Measurements from ENCODE around the gene TBC1D28. TPM values are rescaled to one million over a fixed set of nuclear protein-coding genes. Genes with fewer than 3 reads are reported as not detected.
"Not testable (repeated sequence)": the region's sequence is repeated elsewhere in the genome, so short reads cannot be mapped to it uniquely, and the experiment has no call there.

TBC1D28 gene
- total RNA-seq = 1 to 10 TPM in 1 of 2 donors, not detected in 1; 1.2 TPM

- H3K4me3 ChIP-seq; intact Hi-C loops (cut with DNase I); H3K27ac ChIP-seq; H3K27me3 ChIP-seq (replicated peaks; ENCODE audit: insufficient read depth); H3K36me3 ChIP-seq; H3K4me1 ChIP-seq (replicated peaks); H3K9me3 ChIP-seq; DNase-seq (ENCODE audit: low spot score): not testable (repeated sequence)
- 84% methylated on average over 9 of the region's 9 CpGs for WGBS
Observed at GRCh38 chr17:18644291-18644690, at the start of gene TBC1D28. Gene TBC1D28, minus strand, starts transcription at chr17:18644391. Its CDS starts 3,039 bp downstream, at chr17:18641352.

GRCh38 chr17:18682668-18683067 is 38.5 kb upstream of the TBC1D28 start:
- H3K4me1 ChIP-seq (replicated peaks); H3K9me3 ChIP-seq; intact Hi-C loops (cut with DNase I); H3K27me3 ChIP-seq (replicated peaks; ENCODE audit: insufficient read depth); H3K36me3 ChIP-seq; H3K27ac ChIP-seq; DNase-seq (ENCODE audit: low spot score): not testable (repeated sequence)
- peak overlapping the region in 1 of 2 donors; percentile 40 for H3K4me3 ChIP-seq
- WGBS = 0% methylated on average over 3 of the region's 3 CpGs

- H3K27ac ChIP-seq; H3K9me3 ChIP-seq; H3K27me3 ChIP-seq (replicated peaks; ENCODE audit: insufficient read depth); H3K4me1 ChIP-seq (replicated peaks); intact Hi-C loops (cut with DNase I); H3K36me3 ChIP-seq: not testable (repeated sequence)
- H3K4me3 ChIP-seq = peak within 1 kb of the TSS; percentile 33 to 40
- peak; percentile 39 for TF ChIP-seq POLR2AphosphoS5 (IDR thresholded peaks at IDR 0.05)
- DNase-seq (ENCODE audit: low spot score) = peak; percentile 87
- 0% methylated on average over 1 of the region's 58 CpGs for WGBS
Observed at GRCh38 chr17:18681767-18682571, 37.8 kb upstream of the TBC1D28 start, which contains the start of gene FOXO3B. Gene FOXO3B, minus strand, starts transcription at chr17:18682314. Its CDS starts 663 bp downstream, at chr17:18681651.

- intact Hi-C loops (cut with DNase I); H3K27me3 ChIP-seq (replicated peaks; ENCODE audit: insufficient read depth); DNase-seq (ENCODE audit: low spot score); H3K9me3 ChIP-seq; H3K27ac ChIP-seq; H3K4me3 ChIP-seq; H3K4me1 ChIP-seq (replicated peaks); H3K36me3 ChIP-seq: not testable (repeated sequence)
- WGBS = 97% methylated on average over 29 of the region's 29 CpGs
Observed at GRCh38 chr17:18677381-18677780, 33.2 kb upstream of the TBC1D28 start.

GRCh38 chr17:18676928-18677327 is 32.7 kb upstream of the TBC1D28 start:
- DNase-seq (ENCODE audit: low spot score); H3K36me3 ChIP-seq; intact Hi-C loops (cut with DNase I); H3K9me3 ChIP-seq; H3K4me3 ChIP-seq; H3K27me3 ChIP-seq (replicated peaks; ENCODE audit: insufficient read depth); H3K4me1 ChIP-seq (replicated peaks); H3K27ac ChIP-seq: not testable (repeated sequence)
- WGBS = 98% methylated on average over 3 of the region's 3 CpGs

GRCh38 chr17:18672395-18673227 is 28.4 kb upstream of the TBC1D28 start:
- H3K4me1 ChIP-seq (replicated peaks); intact Hi-C loops (cut with DNase I); H3K9me3 ChIP-seq; H3K27ac ChIP-seq; H3K4me3 ChIP-seq; DNase-seq (ENCODE audit: low spot score); H3K36me3 ChIP-seq; H3K27me3 ChIP-seq (replicated peaks; ENCODE audit: insufficient read depth): not testable (repeated sequence)
- 98% methylated on average over 50 of the region's 102 CpGs for WGBS

- H3K9me3 ChIP-seq; intact Hi-C loops (cut with DNase I): not testable (repeated sequence)
- WGBS = 100% methylated on average over 1 of the region's 1 CpG
Observed at GRCh38 chr17:18668625-18669024, 24.4 kb upstream of the TBC1D28 start.

GRCh38 chr17:18667535-18667934 is 23.3 kb upstream of the TBC1D28 start:
- H3K27ac ChIP-seq; H3K36me3 ChIP-seq; H3K27me3 ChIP-seq (replicated peaks; ENCODE audit: insufficient read depth); H3K9me3 ChIP-seq; DNase-seq (ENCODE audit: low spot score); intact Hi-C loops (cut with DNase I); H3K4me3 ChIP-seq; H3K4me1 ChIP-seq (replicated peaks): not testable (repeated sequence)
- 96% methylated on average over 3 of the region's 3 CpGs for WGBS

More at GRCh38 chr17:18668625-18669024, 24.4 kb upstream of the TBC1D28 start:
- not testable (repeated sequence) for H3K27me3 ChIP-seq (replicated peaks; ENCODE audit: insufficient read depth); H3K4me1 ChIP-seq (replicated peaks); H3K27ac ChIP-seq; H3K36me3 ChIP-seq; H3K4me3 ChIP-seq; DNase-seq (ENCODE audit: low spot score)

GRCh38 chr17:18666326-18666725 is 22.1 kb upstream of the TBC1D28 start:
- DNase-seq (ENCODE audit: low spot score); H3K9me3 ChIP-seq; H3K4me3 ChIP-seq; H3K36me3 ChIP-seq; H3K27me3 ChIP-seq (replicated peaks; ENCODE audit: insufficient read depth); H3K27ac ChIP-seq; H3K4me1 ChIP-seq (replicated peaks); intact Hi-C loops (cut with DNase I): not testable (repeated sequence)
- 93% methylated on average over 2 of the region's 2 CpGs for WGBS

- H3K4me3 ChIP-seq; H3K27ac ChIP-seq; H3K4me1 ChIP-seq (replicated peaks); H3K27me3 ChIP-seq (replicated peaks; ENCODE audit: insufficient read depth); DNase-seq (ENCODE audit: low spot score); H3K36me3 ChIP-seq; intact Hi-C loops (cut with DNase I); H3K9me3 ChIP-seq: not testable (repeated sequence)
- 93% methylated on average over 5 of the region's 5 CpGs for WGBS
Observed at GRCh38 chr17:18661924-18662624, 17.9 kb upstream of the TBC1D28 start.

GRCh38 chr17:18650094-18650493 is 5.9 kb upstream of the TBC1D28 start:
- H3K4me3 ChIP-seq; H3K9me3 ChIP-seq; H3K36me3 ChIP-seq; H3K4me1 ChIP-seq (replicated peaks); H3K27ac ChIP-seq; intact Hi-C loops (cut with DNase I); DNase-seq (ENCODE audit: low spot score); H3K27me3 ChIP-seq (replicated peaks; ENCODE audit: insufficient read depth): not testable (repeated sequence)
- 52% methylated on average over 21 of the region's 23 CpGs for WGBS

All from prostate gland (tissue), 2 donors.